Muscle layer of colon (tissue), 2 donors: ENCODE data around the gene UGT1A6.

Experiments
- H3K27ac ChIP-seq: one replicate; pipeline ENCODE4 v1.7.0; 2013; ENCODE audit warnings: low read depth, mild to moderate bottlenecking, low read length, moderate library complexity
- H3K27me3 ChIP-seq, 2 donors: one replicate each; pipeline ENCODE4 v1.7.0; 2013; ENCODE audit warnings: low read length in 2 of 2, mild to moderate bottlenecking in 2 of 2; ENCODE audit not compliant: insufficient read depth in 2 of 2, control insufficient read depth in 1 of 2
- H3K36me3 ChIP-seq: one replicate; pipeline ENCODE4 v1.7.0; 2013; ENCODE audit warnings: mild to moderate bottlenecking, low read length; ENCODE audit not compliant: insufficient read depth
- H3K4me1 ChIP-seq: one replicate; pipeline ENCODE4 v1.7.0; 2013; ENCODE audit warnings: mild to moderate bottlenecking, low read length; ENCODE audit not compliant: insufficient read depth
- H3K4me3 ChIP-seq, 2 donors: one replicate each; pipeline ENCODE4 v1.7.0; 2013; ENCODE audit warnings: low read length in 2 of 2, low read depth in 1 of 2, mild to moderate bottlenecking in 1 of 2, moderate library complexity in 1 of 2
- H3K9ac ChIP-seq: one replicate; pipeline ENCODE4 v1.7.0; 2013; ENCODE audit warnings: low read length
- H3K9me3 ChIP-seq: one replicate; pipeline ENCODE4 v1.7.0; 2013; ENCODE audit warnings: mild to moderate bottlenecking, low read length
- donor health status: abdominal sarcoma.
- donor health status: Adenocarcinoma of cecum.

UGT1A6 gene

GRCh38 chr2:233795735-233796171 lies 103.1 kb downstream of the UGT1A6 start:
- no peak overlapping the region for H3K9ac ChIP-seq
- H3K27me3 ChIP-seq, result no peaks in the 10 kb centered on the region
- H3K36me3 ChIP-seq, result no peaks in the 10 kb centered on the region
- no peak overlapping the region for H3K27ac ChIP-seq
- no peaks in the 10 kb centered on the region for H3K4me1 ChIP-seq
- no peak overlapping the region for H3K4me3 ChIP-seq
- H3K9me3 ChIP-seq, result no peaks in the 10 kb centered on the region

GRCh38 chr2:233796254-233796653 lies 103.6 kb downstream of the UGT1A6 start:
- Histone ChIP-seq H3K4me3 (no peak overlapping the region), H3K27ac (no peak overlapping the region), H3K27me3 (no peaks in the 10 kb centered on the region), H3K9me3 (no peaks in the 10 kb centered on the region), H3K9ac (no peak overlapping the region), H3K36me3 (no peaks in the 10 kb centered on the region), H3K4me1 (no peaks in the 10 kb centered on the region)

- no peak overlapping the region for H3K27ac ChIP-seq
- H3K36me3 ChIP-seq, result no peaks in the 10 kb centered on the region
- no peaks in the 10 kb centered on the region for H3K4me1 ChIP-seq
- H3K27me3 ChIP-seq, result no peaks in the 10 kb centered on the region
- H3K9me3 ChIP-seq, result no peaks in the 10 kb centered on the region
- no peak overlapping the region for H3K4me3 ChIP-seq
- no peak overlapping the region for H3K9ac ChIP-seq
Measured at GRCh38 chr2:233798335-233799086, 105.8 kb downstream of the UGT1A6 start.

DNA sequence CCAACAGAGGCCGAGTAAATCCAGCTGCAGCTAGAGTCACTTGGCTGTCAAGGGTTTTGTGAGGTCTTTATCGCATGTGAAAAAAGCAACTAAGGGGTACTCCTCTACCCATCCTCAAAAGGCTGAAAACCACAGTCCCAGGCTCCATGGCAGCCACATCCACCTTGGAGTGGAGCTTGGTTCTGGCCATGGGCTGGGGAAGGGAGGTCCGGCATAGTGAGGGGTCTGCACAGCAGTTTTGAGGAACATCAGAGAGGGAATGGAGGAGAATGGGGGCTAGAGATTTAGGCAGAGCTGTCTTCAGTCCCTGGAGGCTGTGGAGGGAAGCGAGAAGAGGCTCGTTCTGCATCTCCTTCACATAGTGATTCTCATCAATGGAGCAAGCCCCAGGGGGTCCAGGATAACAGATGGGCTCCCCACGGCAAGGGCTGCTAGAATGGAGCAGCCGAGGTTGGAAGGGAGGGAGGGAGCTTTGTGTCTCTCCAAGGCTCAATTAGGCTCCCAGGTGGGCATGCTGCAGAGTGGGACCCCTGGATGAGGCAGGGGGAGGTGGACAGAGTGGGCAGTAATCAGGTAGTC lies 106.5 kb downstream of the UGT1A6 start:
- Histone ChIP-seq H3K9ac (no peak overlapping the region), H3K9me3 (no peaks in the 10 kb centered on the region), H3K4me1 (no peaks in the 10 kb centered on the region), H3K27ac (no peak overlapping the region), H3K27me3 (no peaks in the 10 kb centered on the region), H3K36me3 (no peaks in the 10 kb centered on the region), H3K4me3 (no peak overlapping the region)

GRCh38 chr2:233799716-233800115 lies 107.0 kb downstream of the UGT1A6 start:
- Histone ChIP-seq H3K27ac (no peak overlapping the region), H3K36me3 (no peaks in the 10 kb centered on the region), H3K4me3 (no peak overlapping the region), H3K27me3 (no peaks in the 10 kb centered on the region), H3K9me3 (no peaks in the 10 kb centered on the region), H3K4me1 (no peaks in the 10 kb centered on the region), H3K9ac (no peak overlapping the region)

GRCh38 chr2:233800208-233800607 lies 107.5 kb downstream of the UGT1A6 start:
- Histone ChIP-seq H3K36me3 (no peaks in the 10 kb centered on the region), H3K9me3 (no peaks in the 10 kb centered on the region), H3K4me1 (no peaks in the 10 kb centered on the region), H3K27me3 (no peaks in the 10 kb centered on the region), H3K4me3 (no peak overlapping the region), H3K27ac (no peak overlapping the region), H3K9ac (no peak overlapping the region)

DNA sequence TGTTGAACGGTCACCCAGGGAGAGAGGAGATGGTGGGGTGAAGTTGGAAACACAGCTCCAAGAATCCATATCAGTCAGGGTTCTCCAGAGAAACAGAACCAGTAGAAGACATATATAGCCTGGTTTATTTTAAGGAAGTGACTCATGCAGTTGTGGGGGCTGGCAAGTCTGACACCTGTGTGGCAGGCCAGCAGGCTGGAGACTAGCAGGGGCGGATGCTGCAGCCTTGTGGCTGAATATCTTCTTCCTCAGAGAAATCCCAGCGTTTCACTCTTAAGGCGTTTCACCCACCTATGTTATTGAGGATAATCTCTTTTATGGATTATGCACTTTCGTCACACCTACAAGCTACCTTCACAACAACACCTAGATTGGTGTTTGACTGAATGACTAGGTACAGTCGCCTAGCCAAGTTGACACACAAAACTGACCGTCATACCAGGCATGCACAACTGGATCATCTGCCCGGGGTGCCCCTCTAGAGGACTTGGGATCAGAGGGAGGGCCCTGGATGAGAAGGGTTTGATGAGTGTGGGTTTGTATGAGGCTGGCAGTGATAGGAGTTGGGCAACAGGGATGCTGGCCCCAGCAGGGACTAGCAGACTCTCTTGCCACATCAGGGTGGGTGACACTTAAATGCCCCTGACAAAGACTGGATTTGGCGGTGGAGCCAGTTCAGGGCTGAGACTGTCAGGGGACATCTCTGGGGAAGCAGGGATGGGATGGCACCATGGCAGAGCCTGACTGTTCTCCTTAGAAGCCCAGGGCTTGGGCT lies 108.9 kb downstream of the UGT1A6 start:
- Histone ChIP-seq H3K9me3 (no peaks in the 10 kb centered on the region), H3K36me3 (no peaks in the 10 kb centered on the region), H3K4me1 (no peaks in the 10 kb centered on the region), H3K27me3 (no peaks in the 10 kb centered on the region), H3K27ac (no peak overlapping the region), H3K9ac (no peak overlapping the region), H3K4me3 (no peak overlapping the region)

DNA sequence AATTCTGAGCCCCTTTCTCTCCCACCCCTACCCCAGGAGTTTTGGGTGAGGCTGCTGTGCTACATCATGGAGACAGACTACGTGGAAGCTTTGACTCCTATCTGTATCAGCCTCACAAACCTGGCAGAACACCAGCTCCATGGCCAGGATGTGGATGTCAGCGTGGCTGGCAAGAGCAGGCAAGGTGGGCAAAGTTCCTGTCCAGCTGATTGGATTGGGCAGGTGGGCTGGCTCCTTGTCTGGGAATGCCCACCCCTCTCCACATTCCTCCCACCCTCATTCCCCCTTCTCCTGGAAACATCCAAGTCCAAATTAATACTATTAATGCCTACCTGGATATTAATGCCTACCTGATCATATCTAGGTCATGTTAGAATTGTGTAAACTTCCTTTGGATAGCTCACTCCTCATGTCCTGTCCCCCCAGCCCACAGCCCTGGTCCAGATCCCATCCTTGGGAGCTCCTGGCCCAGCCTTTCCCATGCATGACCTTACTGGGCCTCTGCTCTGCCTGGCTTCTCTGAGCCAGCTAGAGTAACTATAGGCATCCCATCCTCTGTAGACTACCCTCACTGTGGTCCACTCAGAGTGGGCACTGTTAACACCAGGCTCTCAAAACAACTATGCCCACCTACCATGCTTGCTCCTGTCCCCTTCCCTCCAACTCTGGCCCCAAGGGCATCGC lies 109.6 kb downstream of the UGT1A6 start:
- H3K9me3 ChIP-seq, result no peaks in the 10 kb centered on the region
- H3K27me3 ChIP-seq, result no peaks in the 10 kb centered on the region
- no peaks in the 10 kb centered on the region for H3K4me1 ChIP-seq
- no peak overlapping the region for H3K27ac ChIP-seq
- no peak overlapping the region for H3K9ac ChIP-seq
- no peak overlapping the region for H3K4me3 ChIP-seq
- H3K36me3 ChIP-seq, result no peaks in the 10 kb centered on the region

GRCh38 chr2:233803292-233803911 lies 110.7 kb downstream of the UGT1A6 start:
- Histone ChIP-seq H3K9me3 (no peaks in the 10 kb centered on the region), H3K4me3 (no peak overlapping the region), H3K4me1 (no peaks in the 10 kb centered on the region), H3K9ac (no peak overlapping the region), H3K27me3 (no peaks in the 10 kb centered on the region), H3K36me3 (no peaks in the 10 kb centered on the region), H3K27ac (no peak overlapping the region)

GRCh38 chr2:233803994-233804393 lies 111.3 kb downstream of the UGT1A6 start:
- Histone ChIP-seq H3K27me3 (no peaks in the 10 kb centered on the region), H3K4me3 (no peak overlapping the region), H3K9ac (no peak overlapping the region), H3K36me3 (no peaks in the 10 kb centered on the region), H3K27ac (no peak overlapping the region), H3K4me1 (no peaks in the 10 kb centered on the region), H3K9me3 (no peaks in the 10 kb centered on the region)
